ENCODE data around the gene NEUROD1.
A peak's percentile ranks its signal among the peaks of the same experiment; 100 is the strongest.
"Not testable (repeated sequence)": the region's sequence is repeated elsewhere in the genome, so short reads cannot be mapped to it uniquely, and the experiment has no call there.

NEUROD1 gene

DNA sequence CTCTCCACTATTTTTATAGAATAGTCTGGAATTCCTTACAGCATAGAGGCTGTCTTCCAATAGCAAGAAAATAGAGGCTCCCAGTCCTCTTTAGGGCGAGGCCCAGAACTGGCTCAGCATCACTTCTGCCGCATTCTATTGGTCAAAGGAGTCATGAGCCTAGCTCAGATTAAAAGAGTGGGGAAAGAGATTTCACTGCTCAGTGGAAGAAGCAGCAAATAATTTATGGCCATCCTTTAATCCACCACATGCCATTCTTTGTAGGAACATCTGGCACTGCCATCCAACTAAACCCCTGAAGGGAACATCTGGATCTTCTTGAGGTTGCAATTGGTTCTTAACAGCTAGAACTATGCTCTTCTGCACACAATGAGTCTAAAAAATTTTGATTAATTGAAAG is 43.4 kb upstream of the NEUROD1 start (continued):
- TF ChIP-seq ZNF350 (tag by site-specific recombination; IDR thresholded peaks at IDR 0.05): no peak

DNA sequence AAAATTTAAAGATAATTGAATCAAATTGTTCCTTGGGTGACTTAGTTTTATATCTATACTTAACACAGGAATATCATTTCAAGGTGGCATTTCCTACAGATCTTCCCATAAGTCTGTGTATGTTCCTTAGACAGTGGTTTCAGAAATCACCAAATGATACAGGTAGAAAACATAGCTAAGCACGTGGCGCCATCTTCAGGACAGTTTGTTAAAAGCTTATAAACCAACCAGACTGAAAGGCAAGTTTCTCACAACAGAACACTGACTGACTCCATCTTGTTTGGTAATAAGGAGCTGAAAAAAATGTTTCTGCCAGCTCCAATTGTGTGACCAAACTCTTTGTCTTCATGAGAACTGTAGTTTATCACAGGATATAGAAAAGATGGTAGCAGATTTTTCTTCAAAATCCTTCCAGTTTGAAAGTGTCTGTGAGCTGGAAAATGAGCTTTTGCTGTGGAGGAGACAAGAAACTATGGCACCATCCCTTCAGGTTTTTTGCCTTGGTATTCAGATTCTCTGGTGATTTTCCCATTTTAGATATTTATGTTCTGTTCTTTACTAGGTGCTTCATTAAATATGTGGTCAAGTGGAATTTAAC is 34.8 kb upstream of the NEUROD1 start:
- no peaks in the 10 kb centered on the region for H3K9me3 ChIP-seq (ENCODE audit: control insufficient read depth, insufficient read depth, low read depth, low read length)
- ChIA-PET CTCF (interaction anchor here (0.5 to 4.9 kb wide), 53 partner anchors 9 to 1591 kb away, joined by 3 to 98 read pairs (median 4); no protein-coding TSS in a partner anchor), POLR2A (interaction anchor here (1.0 kb wide), 1 partner anchor 258 kb away, joined by 3 read pairs; the partner anchor contains the start of gene ITGA4)
- H3K4me1 ChIP-seq (ENCODE audit: control insufficient read depth, insufficient read depth, low read length): no peaks in the 10 kb centered on the region
- H3K36me3 ChIP-seq (ENCODE audit: control insufficient read depth in 2 of 2, insufficient read depth in 1 of 2, low read length in 2 of 2): no peaks in the 10 kb centered on the region
- TF ChIP-seq ZNF561 (tag by site-specific recombination; IDR thresholded peaks at IDR 0.05; ENCODE audit: borderline replicate concordance) (no peak), ZNF660 (tag by site-specific recombination; IDR thresholded peaks at IDR 0.05) (peak; percentile 76), ZNF654 (tag by site-specific recombination; IDR thresholded peaks at IDR 0.05; ENCODE audit: low read depth) (peak; percentile 80)
- TF ChIP-seq, protein P1, sequence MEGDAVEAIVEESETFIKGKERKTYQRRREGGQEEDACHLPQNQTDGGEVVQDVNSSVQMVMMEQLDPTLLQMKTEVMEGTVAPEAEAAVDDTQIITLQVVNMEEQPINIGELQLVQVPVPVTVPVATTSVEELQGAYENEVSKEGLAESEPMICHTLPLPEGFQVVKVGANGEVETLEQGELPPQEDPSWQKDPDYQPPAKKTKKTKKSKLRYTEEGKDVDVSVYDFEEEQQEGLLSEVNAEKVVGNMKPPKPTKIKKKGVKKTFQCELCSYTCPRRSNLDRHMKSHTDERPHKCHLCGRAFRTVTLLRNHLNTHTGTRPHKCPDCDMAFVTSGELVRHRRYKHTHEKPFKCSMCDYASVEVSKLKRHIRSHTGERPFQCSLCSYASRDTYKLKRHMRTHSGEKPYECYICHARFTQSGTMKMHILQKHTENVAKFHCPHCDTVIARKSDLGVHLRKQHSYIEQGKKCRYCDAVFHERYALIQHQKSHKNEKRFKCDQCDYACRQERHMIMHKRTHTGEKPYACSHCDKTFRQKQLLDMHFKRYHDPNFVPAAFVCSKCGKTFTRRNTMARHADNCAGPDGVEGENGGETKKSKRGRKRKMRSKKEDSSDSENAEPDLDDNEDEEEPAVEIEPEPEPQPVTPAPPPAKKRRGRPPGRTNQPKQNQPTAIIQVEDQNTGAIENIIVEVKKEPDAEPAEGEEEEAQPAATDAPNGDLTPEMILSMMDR (tag by site-specific recombination; IDR thresholded peaks at IDR 0.05): peak; percentile 72
- TF ChIP-seq, protein P2, sequence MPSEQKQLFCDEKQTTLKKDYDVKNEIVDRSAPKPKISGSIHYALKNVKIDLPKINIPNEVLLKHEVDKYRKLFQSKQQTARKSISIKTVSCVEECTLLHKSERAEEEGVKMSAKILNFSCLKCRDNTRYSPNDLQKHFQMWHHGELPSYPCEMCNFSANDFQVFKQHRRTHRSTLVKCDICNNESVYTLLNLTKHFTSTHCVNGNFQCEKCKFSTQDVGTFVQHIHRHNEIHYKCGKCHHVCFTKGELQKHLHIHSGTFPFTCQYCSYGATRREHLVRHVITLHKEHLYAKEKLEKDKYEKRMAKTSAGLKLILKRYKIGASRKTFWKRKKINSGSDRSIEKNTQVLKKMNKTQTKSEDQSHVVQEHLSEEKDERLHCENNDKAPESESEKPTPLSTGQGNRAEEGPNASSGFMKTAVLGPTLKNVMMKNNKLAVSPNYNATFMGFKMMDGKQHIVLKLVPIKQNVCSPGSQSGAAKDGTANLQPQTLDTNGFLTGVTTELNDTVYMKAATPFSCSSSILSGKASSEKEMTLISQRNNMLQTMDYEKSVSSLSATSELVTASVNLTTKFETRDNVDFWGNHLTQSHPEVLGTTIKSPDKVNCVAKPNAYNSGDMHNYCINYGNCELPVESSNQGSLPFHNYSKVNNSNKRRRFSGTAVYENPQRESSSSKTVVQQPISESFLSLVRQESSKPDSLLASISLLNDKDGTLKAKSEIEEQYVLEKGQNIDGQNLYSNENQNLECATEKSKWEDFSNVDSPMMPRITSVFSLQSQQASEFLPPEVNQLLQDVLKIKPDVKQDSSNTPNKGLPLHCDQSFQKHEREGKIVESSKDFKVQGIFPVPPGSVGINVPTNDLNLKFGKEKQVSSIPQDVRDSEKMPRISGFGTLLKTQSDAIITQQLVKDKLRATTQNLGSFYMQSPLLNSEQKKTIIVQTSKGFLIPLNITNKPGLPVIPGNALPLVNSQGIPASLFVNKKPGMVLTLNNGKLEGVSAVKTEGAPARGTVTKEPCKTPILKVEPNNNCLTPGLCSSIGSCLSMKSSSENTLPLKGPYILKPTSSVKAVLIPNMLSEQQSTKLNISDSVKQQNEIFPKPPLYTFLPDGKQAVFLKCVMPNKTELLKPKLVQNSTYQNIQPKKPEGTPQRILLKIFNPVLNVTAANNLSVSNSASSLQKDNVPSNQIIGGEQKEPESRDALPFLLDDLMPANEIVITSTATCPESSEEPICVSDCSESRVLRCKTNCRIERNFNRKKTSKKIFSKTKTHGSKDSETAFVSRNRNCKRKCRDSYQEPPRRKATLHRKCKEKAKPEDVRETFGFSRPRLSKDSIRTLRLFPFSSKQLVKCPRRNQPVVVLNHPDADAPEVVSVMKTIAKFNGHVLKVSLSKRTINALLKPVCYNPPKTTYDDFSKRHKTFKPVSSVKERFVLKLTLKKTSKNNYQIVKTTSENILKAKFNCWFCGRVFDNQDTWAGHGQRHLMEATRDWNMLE (tag by site-specific recombination; conservative IDR thresholded peaks at IDR 0.05; ENCODE audit: low read depth): no peak
- H3K27ac ChIP-seq (ENCODE audit: extremely low read depth, low read depth, low read length): no peak overlapping the region
- no peak overlapping the region for H3K4me3 ChIP-seq (ENCODE audit: low read depth, low read length)

DNA sequence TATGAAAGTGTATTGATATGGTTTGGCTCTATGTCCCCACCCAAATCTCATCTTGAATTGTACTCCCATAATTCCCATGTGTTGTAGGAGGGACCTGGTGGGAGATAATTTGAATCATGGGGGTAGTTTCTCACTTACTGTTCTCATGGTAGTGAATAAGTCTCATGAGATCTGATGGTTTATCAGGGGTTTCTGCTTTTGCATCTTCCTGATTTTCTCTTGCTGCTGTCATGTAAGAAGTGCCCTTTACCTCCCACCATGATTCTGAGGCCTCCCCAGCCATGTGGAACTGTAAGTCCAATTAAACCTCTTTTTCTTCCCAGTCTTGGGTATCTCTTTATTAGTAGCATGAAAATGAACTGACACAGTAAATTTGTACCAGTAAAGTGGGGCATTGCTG is 30.7 kb upstream of the NEUROD1 start:
- H3K4me1 ChIP-seq (ENCODE audit: control insufficient read depth, insufficient read depth, low read length); H3K27ac ChIP-seq (ENCODE audit: extremely low read depth, low read depth, low read length); CTCF ChIA-PET; H3K4me3 ChIP-seq (ENCODE audit: low read depth, low read length); H3K9me3 ChIP-seq (ENCODE audit: control insufficient read depth, insufficient read depth, low read depth, low read length); H3K36me3 ChIP-seq (ENCODE audit: control insufficient read depth in 2 of 2, insufficient read depth in 1 of 2, low read length in 2 of 2); POLR2A ChIA-PET: not testable (repeated sequence)

DNA sequence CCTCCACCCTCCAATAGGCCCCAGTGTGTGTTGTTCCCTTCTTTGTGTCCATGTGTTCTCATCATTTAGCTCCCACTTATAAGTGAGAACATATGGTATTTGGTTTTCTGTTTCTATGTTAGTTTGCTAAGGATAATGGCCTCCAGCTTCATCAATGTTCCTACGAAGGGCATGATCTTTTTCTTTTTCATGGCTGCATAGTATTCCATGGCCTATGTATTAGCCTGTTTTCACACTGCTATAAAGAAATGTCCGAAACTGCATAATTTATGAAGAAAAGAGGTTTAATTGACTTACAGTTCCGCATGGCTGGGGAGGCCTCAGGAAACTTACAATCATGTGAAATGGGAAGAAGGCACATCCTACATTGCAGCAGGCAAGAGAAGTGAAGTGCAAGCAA is 22.2 kb upstream of the NEUROD1 start:
- H3K9me3 ChIP-seq (ENCODE audit: control insufficient read depth, insufficient read depth, low read depth, low read length); H3K4me1 ChIP-seq (ENCODE audit: control insufficient read depth, insufficient read depth, low read length); POLR2A ChIA-PET; H3K4me3 ChIP-seq (ENCODE audit: low read depth, low read length); H3K36me3 ChIP-seq (ENCODE audit: control insufficient read depth in 2 of 2, insufficient read depth in 1 of 2, low read length in 2 of 2); CTCF ChIA-PET; H3K27ac ChIP-seq (ENCODE audit: extremely low read depth, low read depth, low read length): not testable (repeated sequence)
- TF ChIP-seq ZNF146 (tag by site-specific recombination; IDR thresholded peaks at IDR 0.05): peak; percentile 73
- TF ChIP-seq, protein P3, sequence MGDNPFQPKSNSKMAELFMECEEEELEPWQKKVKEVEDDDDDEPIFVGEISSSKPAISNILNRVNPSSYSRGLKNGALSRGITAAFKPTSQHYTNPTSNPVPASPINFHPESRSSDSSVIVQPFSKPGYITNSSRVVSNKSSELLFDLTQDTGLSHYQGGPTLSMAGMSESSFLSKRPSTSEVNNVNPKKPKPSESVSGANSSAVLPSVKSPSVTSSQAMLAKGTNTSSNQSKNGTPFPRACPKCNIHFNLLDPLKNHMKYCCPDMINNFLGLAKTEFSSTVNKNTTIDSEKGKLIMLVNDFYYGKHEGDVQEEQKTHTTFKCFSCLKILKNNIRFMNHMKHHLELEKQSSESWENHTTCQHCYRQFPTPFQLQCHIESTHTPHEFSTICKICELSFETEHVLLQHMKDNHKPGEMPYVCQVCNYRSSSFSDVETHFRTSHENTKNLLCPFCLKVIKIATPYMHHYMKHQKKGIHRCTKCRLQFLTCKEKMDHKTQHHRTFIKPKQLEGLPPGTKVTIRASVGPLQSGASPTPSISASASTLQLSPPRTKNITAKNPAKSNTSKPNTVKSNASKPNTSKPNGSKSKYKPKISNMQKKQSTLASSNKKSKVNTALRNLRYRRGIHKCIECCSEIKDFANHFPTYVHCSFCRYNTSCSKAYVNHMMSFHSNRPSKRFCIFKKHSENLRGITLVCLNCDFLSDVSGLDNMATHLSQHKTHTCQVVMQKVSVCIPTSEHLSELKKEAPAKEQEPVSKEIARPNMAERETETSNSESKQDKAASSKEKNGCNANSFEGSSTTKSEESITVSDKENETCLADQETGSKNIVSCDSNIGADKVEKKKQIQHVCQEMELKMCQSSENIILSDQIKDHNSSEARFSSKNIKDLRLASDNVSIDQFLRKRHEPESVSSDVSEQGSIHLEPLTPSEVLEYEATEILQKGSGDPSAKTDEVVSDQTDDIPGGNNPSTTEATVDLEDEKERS (tag by site-specific recombination; IDR thresholded peaks at IDR 0.05): 0 out of 2 replicates have a peak, but pooled peaks have one; percentile 18
